Stomach (tissue), 9 donors: ENCODE results near the gene NANS. TPM values are rescaled to one million over a fixed set of nuclear protein-coding genes. Genes with fewer than 3 reads are reported as not detected.

ENCODE experiments used
- DNase-seq, 2 donors: peaks; one replicate each; pipeline versions ENCODE4 v3.0.0 to v3.0.0-alpha.2; 2013 to 2019
- H3K27ac ChIP-seq, 5 donors: fragments of 200-600 bp in 4 of 5; sonication (generic) in 4 of 5; one replicate each; pipeline ENCODE4 v1.5.1; 2013 to 2019; ENCODE audit warnings: mild to moderate bottlenecking in 1 of 5, moderate library complexity in 1 of 5
- H3K27me3 ChIP-seq, 3 donors: fragments of 200-600 bp; sonication (generic); one replicate each; pipeline ENCODE4 v1.5.1; 2017 to 2019; ENCODE audit warnings: mixed run types in 1 of 3
- H3K36me3 ChIP-seq, 4 donors: fragments of 200-600 bp; sonication (generic); 1 replicate in 3 of 4; 2 replicates in 1 of 4; pipeline ENCODE4 v1.5.1; 2016 to 2019
- H3K4me1 ChIP-seq, 4 donors: fragments of 200-600 bp; sonication (generic); one replicate each; pipeline ENCODE4 v1.5.1; 2016 to 2019
- H3K4me3 ChIP-seq, 4 donors: fragments of 200-600 bp; sonication (generic) in 3 of 4; one replicate each; pipeline ENCODE4 v1.5.1; 2016 to 2019; ENCODE audit warnings: mild to moderate bottlenecking in 1 of 4
- H3K9me3 ChIP-seq, 4 donors: fragments of 200-600 bp; sonication (generic); one replicate each; pipeline ENCODE4 v1.5.1; 2016 to 2019
- EP300 ChIP-seq: sonication (generic); formaldehyde crosslinking; IDR thresholded peaks from one replicate; pipeline ENCODE4 v1.6.1; 2017; ENCODE audit warnings: antibody characterized with exemption
- POLR2A ChIP-seq, 4 donors: fragments of 450-650 bp; IDR thresholded peaks; one replicate each; pipeline ENCODE4 v1.6.1; 2016; ENCODE audit warnings: antibody characterized with exemption in 4 of 4, control low read depth in 2 of 4, mild to moderate bottlenecking in 1 of 4, moderate library complexity in 1 of 4
- POLR2AphosphoS5 ChIP-seq, 3 donors: sonication (generic); formaldehyde crosslinking; IDR thresholded peaks; one replicate each; pipeline ENCODE4 v1.6.1; 2016; ENCODE audit warnings: antibody characterized with exemption in 3 of 3
- WGBS, 5 donors: extraction: QIAGEN DNeasy Blood & Tissue Kit in 3 of 5; methylation state at CpG; one replicate each; pipeline versions ENCODE4 v1.1.5 to v1.1.7; 2013 to 2018; 5-methylcytosine and 5-hydroxymethylcytosine counted together
- intact Hi-C: fragments of 100-400 bp; cut with DNase I; formaldehyde crosslinking; loops from one replicate; pipeline ENCODE4 v1.15.1; 2023; ENCODE audit warnings: low total_unique reads
- polyA plus RNA-seq, 3 donors: library from polyadenylated mRNA; stranded (reverse); fragments of 200-250 nt; gene quantifications; one replicate each; pipeline ENCODE4 v1.2.3, GENCODE V29; 2013
- total RNA-seq, 5 donors: library from RNA; depleted of rRNA; stranded (reverse); fragments of >200 nt; gene quantifications; one replicate each; pipeline versions ENCODE4 v1.1.0 to v1.2.3, GENCODE V29; 2014 to 2016
- TF ChIP-seq, protein P1 (sequence below), 7 experiments: fragments of 450-650 bp in 4 of 7; fragments of 200-600 bp in 3 of 7; sonication (generic) in 3 of 7; IDR thresholded peaks; one replicate each; pipeline ENCODE4 v1.5.1; 2016 to 2019; ENCODE audit warnings: antibody characterized with exemption in 7 of 7, control low read depth in 2 of 7, mild to moderate bottlenecking in 1 of 7
- donor health status: healthy with polysubstance abuse.
- donor health status: Bipolar disorder and iron deficiency.
- donor health status: healthy.

The NANS gene
- total and polyA plus RNA-seq, 8 donors, result 12.1 to 261 (median 92.1) TPM

DNA sequence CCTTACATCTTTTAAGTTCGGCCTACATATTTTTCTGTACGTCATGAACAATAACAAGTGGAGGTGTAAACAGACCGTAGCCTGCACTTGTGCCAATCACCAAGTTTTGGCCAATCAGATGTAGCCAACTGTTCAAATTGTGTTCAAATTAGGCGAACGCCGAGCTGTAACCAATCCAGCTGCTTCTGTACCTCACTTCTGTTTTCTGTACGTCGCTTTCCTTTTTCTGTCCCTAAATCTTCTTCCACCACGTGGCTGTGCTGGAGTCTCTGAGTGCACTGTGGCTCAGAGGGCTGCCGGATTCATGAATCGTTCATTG is 36.0 kb downstream of the NANS start:
- peaks cover 5 to 7% (median 5%) of the 10 kb centered on the region in 4 donors for H3K4me1 ChIP-seq
- no peak overlapping the region for H3K4me3 ChIP-seq
- peaks cover 0 to 34% (median 20%) of the 10 kb centered on the region in 4 donors for H3K36me3 ChIP-seq
- no peaks in the 10 kb centered on the region for H3K27me3 ChIP-seq
- 83 to 87% (median 86%) methylated on average over 11 of the region's 11 CpGs for WGBS, 5 donors
- intact Hi-C loops, result loop anchor here (10.0 kb wide), 1 partner anchor 92 kb away; no protein-coding TSS in a partner anchor
- H3K9me3 ChIP-seq, result no peaks in the 10 kb centered on the region
- no peak for DNase-seq
- no peak overlapping the region for H3K27ac ChIP-seq
- TF ChIP-seq, protein P1, sequence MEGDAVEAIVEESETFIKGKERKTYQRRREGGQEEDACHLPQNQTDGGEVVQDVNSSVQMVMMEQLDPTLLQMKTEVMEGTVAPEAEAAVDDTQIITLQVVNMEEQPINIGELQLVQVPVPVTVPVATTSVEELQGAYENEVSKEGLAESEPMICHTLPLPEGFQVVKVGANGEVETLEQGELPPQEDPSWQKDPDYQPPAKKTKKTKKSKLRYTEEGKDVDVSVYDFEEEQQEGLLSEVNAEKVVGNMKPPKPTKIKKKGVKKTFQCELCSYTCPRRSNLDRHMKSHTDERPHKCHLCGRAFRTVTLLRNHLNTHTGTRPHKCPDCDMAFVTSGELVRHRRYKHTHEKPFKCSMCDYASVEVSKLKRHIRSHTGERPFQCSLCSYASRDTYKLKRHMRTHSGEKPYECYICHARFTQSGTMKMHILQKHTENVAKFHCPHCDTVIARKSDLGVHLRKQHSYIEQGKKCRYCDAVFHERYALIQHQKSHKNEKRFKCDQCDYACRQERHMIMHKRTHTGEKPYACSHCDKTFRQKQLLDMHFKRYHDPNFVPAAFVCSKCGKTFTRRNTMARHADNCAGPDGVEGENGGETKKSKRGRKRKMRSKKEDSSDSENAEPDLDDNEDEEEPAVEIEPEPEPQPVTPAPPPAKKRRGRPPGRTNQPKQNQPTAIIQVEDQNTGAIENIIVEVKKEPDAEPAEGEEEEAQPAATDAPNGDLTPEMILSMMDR (IDR thresholded peaks at IDR 0.05), result no peak
- TF ChIP-seq EP300 (no peak), POLR2AphosphoS5 (IDR thresholded peaks at IDR 0.05) (no peak), POLR2A (IDR thresholded peaks at IDR 0.05) (no peak)

DNA sequence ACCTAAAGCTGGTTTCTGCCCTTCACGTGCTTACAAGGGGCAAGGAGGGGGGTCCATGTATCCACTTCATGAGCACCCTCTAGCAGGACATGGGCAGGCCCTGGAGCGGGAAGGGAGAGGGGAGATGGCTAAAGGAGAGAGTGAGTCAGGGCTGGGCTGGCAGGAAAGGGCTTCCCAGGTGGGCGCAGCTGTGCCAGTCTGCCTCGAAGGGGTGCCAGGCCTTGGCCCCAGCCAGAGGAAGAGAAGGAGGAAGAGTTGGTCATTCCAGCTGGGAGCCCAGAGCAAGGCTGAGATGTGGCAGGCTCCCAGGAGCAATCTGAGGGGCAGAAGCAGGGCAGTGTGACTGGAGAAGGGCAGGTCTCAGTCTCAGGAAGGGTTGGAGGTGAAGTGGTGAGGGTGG is 37.8 kb downstream of the NANS start:
- DNase-seq, result no peak
- Histone ChIP-seq H3K36me3 (peaks cover 5 to 52% (median 32%) of the 10 kb centered on the region in 4 donors), H3K27ac (no peak overlapping the region), H3K9me3 (no peaks in the 10 kb centered on the region), H3K4me3 (no peak overlapping the region), H3K27me3 (no peaks in the 10 kb centered on the region), H3K4me1 (no peaks in the 10 kb centered on the region)
- 82 to 93% (median 87%) methylated on average over 4 of the region's 4 CpGs for WGBS, 5 donors
- no peak for TF ChIP-seq EP300
- no peak for TF ChIP-seq POLR2A (IDR thresholded peaks at IDR 0.05)
- TF ChIP-seq POLR2AphosphoS5 (IDR thresholded peaks at IDR 0.05), result no peak
- TF ChIP-seq, protein P1 (IDR thresholded peaks at IDR 0.05), result no peak
- intact Hi-C loops, result loop anchor here (10.0 kb wide), 1 partner anchor 90 kb away; no protein-coding TSS in a partner anchor

- no peak overlapping the region for H3K27ac ChIP-seq
- no peak overlapping the region for H3K4me3 ChIP-seq
- TF ChIP-seq, protein P1 (IDR thresholded peaks at IDR 0.05), result no peak
- no peak for TF ChIP-seq POLR2A (IDR thresholded peaks at IDR 0.05)
- no peak for TF ChIP-seq EP300
- no peak for TF ChIP-seq POLR2AphosphoS5 (IDR thresholded peaks at IDR 0.05)
- DNase-seq, result no peak
- no peaks in the 10 kb centered on the region for H3K27me3 ChIP-seq
- 88 to 98% (median 94%) methylated on average over 12 to 16 of the region's 16 CpGs for WGBS, 5 donors
- no peaks in the 10 kb centered on the region for H3K9me3 ChIP-seq
- intact Hi-C loops, result loop anchor here (10.0 kb wide), 1 partner anchor 90 kb away; no protein-coding TSS in a partner anchor
- peaks cover 5 to 57% (median 36%) of the 10 kb centered on the region in 4 donors for H3K36me3 ChIP-seq
- peaks cover 0 to 5% (median 0%) of the 10 kb centered on the region in 4 donors for H3K4me1 ChIP-seq
These were observed 38.3 kb downstream of the NANS start for GRCh38 chr9:98094851-98095250.

GRCh38 chr9:98095401-98095800 is 38.9 kb downstream of the NANS start:
- intact Hi-C loops, result loop anchor here (10.0 kb wide), 1 partner anchor 89 kb away; no protein-coding TSS in a partner anchor
- 74 to 87% (median 82%) methylated on average over 4 to 7 of the region's 7 CpGs for WGBS, 5 donors
- Histone ChIP-seq H3K9me3 (no peaks in the 10 kb centered on the region), H3K27ac (no peak overlapping the region), H3K4me3 (no peak overlapping the region), H3K27me3 (no peaks in the 10 kb centered on the region), H3K4me1 (peaks cover 0 to 9% (median 4%) of the 10 kb centered on the region in 4 donors), H3K36me3 (peaks cover 5 to 61% (median 36%) of the 10 kb centered on the region in 4 donors)
- no peak for DNase-seq
- TF ChIP-seq EP300 (no peak), POLR2A (IDR thresholded peaks at IDR 0.05) (no peak), POLR2AphosphoS5 (IDR thresholded peaks at IDR 0.05) (no peak)
- TF ChIP-seq, protein P1 (IDR thresholded peaks at IDR 0.05), result no peak
